DOHH2 (cell line): Measurements from ENCODE around the gene BANP.

ENCODE experiments used
- EZH2phosphoT487 ChIP-seq: fragments of 200-600 bp; sonication (generic); IDR thresholded peaks from 2 replicates; pipeline ENCODE4 v1.6.1; 2017; ENCODE audit warnings: borderline replicate concordance, mild to moderate bottlenecking, antibody characterized with exemption, low read length, moderate library complexity, mixed read lengths
- TF ChIP-seq, protein P1 (sequence below): fragments of 200-600 bp; sonication (generic); IDR thresholded peaks from one replicate; pipeline ENCODE4 v1.5.1; 2014; ENCODE audit warnings: antibody characterized with exemption, mild to moderate bottlenecking, low read depth, low read length; ENCODE audit not compliant: poor library complexity, severe bottlenecking

DNA sequence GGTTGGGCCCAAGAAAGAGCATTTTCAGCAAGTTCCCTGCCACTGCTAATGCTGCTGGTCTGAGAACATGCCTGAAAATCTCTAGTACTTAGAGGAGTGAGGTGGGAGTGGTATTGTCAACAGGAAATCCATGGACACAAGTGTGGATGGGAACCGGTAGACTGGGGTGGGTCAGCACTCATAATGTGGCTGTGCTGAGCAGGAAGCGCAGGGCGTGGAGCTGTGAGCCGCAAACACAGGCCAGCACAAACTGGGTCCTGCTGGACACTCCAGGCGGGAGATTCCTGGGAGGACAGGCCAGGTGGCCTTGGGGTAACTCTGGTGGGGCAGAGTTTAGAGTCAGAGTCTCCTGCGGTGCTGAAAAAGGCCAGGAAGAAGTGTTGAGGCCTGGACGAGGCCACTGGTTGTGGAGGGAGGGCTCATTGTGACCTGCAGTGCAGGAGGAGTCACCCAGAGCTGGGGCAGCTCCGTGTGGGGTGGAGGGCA lies 62.6 kb downstream of the BANP start:
- TF ChIP-seq, protein P1, sequence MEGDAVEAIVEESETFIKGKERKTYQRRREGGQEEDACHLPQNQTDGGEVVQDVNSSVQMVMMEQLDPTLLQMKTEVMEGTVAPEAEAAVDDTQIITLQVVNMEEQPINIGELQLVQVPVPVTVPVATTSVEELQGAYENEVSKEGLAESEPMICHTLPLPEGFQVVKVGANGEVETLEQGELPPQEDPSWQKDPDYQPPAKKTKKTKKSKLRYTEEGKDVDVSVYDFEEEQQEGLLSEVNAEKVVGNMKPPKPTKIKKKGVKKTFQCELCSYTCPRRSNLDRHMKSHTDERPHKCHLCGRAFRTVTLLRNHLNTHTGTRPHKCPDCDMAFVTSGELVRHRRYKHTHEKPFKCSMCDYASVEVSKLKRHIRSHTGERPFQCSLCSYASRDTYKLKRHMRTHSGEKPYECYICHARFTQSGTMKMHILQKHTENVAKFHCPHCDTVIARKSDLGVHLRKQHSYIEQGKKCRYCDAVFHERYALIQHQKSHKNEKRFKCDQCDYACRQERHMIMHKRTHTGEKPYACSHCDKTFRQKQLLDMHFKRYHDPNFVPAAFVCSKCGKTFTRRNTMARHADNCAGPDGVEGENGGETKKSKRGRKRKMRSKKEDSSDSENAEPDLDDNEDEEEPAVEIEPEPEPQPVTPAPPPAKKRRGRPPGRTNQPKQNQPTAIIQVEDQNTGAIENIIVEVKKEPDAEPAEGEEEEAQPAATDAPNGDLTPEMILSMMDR = no peak
- no peak for TF ChIP-seq EZH2phosphoT487
